Mammary epithelial cell (primary cell): ENCODE results near the gene DOK7.

Experiments
- EZH2 ChIP-seq: IDR thresholded peaks from 2 replicates; pipeline ENCODE4 v1.6.1; 2012; ENCODE audit warnings: low read length, inconsistent platforms, borderline replicate concordance
- TF ChIP-seq, protein P1 (sequence below), 2 donors: IDR thresholded peaks in 1 of 2; conservative IDR thresholded peaks in 1 of 2; 2 replicates each; pipeline ENCODE4 v1.5.1; 2011 to 2012; ENCODE audit warnings: inconsistent platforms in 2 of 2, low read length in 2 of 2, mild to moderate bottlenecking in 2 of 2, control low read depth in 1 of 2, low read depth in 1 of 2; ENCODE audit not compliant: insufficient read depth in 1 of 2; ENCODE audit errors: extremely low read depth in 1 of 2

DNA sequence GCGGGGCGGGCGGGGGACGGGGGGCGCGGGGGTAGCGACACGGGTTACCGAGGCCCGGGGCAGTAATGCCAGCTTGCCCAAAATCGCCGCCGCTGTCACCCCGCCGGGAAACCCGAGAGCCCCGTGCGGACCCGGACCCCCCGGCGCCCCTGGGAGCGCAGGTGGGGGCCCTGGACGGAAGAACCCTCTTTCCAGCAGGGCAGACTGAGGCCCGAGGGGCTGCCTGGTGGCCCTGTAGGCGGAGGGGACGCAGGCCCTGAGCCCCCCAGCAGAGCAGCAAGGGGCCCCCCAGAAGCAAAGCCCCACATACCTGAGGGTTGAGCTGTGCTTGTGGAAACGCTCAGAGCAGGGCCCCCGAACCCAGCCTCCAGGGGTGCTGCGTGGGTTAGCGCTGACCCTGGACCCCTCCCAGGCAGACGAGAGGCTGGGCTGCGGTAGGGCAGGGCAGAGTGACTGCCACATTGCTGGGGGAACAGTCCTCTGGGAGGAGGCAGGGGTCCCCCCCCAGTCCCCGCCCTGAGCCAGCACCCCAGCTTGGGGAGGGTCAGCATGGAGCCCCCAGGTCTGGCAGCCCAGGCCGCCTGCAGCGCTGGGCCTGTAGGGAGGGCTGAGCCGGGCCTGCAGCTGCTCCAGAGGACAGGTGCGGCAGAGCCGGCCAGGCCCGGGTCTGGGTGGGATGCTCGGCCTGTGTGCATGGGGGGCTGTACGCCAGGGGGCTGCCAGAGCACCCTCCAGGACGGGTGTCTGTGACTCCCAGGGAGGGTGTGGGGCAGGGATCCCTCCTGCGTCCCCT, 646 bp downstream of the DOK7 start:
- TF ChIP-seq, protein P1, sequence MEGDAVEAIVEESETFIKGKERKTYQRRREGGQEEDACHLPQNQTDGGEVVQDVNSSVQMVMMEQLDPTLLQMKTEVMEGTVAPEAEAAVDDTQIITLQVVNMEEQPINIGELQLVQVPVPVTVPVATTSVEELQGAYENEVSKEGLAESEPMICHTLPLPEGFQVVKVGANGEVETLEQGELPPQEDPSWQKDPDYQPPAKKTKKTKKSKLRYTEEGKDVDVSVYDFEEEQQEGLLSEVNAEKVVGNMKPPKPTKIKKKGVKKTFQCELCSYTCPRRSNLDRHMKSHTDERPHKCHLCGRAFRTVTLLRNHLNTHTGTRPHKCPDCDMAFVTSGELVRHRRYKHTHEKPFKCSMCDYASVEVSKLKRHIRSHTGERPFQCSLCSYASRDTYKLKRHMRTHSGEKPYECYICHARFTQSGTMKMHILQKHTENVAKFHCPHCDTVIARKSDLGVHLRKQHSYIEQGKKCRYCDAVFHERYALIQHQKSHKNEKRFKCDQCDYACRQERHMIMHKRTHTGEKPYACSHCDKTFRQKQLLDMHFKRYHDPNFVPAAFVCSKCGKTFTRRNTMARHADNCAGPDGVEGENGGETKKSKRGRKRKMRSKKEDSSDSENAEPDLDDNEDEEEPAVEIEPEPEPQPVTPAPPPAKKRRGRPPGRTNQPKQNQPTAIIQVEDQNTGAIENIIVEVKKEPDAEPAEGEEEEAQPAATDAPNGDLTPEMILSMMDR (conservative IDR thresholded peaks at IDR 0.05 in 1 of 2, IDR thresholded peaks at IDR 0.05 in 1 of 2; ENCODE audit: extremely low read depth in 1 of 2, insufficient read depth in 1 of 2, low read depth in 1 of 2, low read length in 2 of 2) = no peak
- no peak for TF ChIP-seq EZH2
